GM12878 (cell line): ENCODE measurements around the gene TNS4. TPM values are rescaled to one million over a fixed set of nuclear protein-coding genes. Genes with fewer than 3 reads are reported as not detected.

ENCODE experiments used
- BACH1 ChIP-seq: fragments of 450-650 bp; IDR thresholded peaks from 2 replicates; pipeline ENCODE4 v1.6.1; 2017; ENCODE audit warnings: mild to moderate bottlenecking, borderline replicate concordance
- BCL3 ChIP-seq: IDR thresholded peaks from 2 replicates; pipeline ENCODE4 v1.6.1; 2011; ENCODE audit warnings: borderline replicate concordance, low read depth, mild to moderate bottlenecking, moderate library complexity, low read length; ENCODE audit not compliant: insufficient read depth, poor library complexity, severe bottlenecking
- CBX5 ChIP-seq: sonication (generic); IDR thresholded peaks from 2 replicates; pipeline ENCODE4 v1.6.1; 2016; ENCODE audit warnings: low read depth, moderate library complexity, mild to moderate bottlenecking, inconsistent platforms
- CHD1 ChIP-seq: IDR thresholded peaks from 2 replicates; pipeline ENCODE4 v1.6.1; 2012; ENCODE audit warnings: low read depth, low read length, improper control_type of control experiment
- CREB1 ChIP-seq: IDR thresholded peaks from 2 replicates; pipeline ENCODE4 v1.6.1; 2012; ENCODE audit warnings: low read depth, mild to moderate bottlenecking, inconsistent platforms
- CUX1 ChIP-seq: IDR thresholded peaks from 2 replicates; pipeline ENCODE4 v1.6.1; 2012; ENCODE audit warnings: improper control_type of control experiment, low read depth, low read length; ENCODE audit not compliant: insufficient replicate concordance
- ETV6 ChIP-seq, 2 experiments: fragments of 450-650 bp in 1 of 2; IDR thresholded peaks in 1 of 2; conservative IDR thresholded peaks in 1 of 2; 2 replicates each; pipeline ENCODE4 v1.6.1; 2014; ENCODE audit warnings: antibody characterized with exemption in 1 of 2, borderline replicate concordance in 1 of 2, low read depth in 1 of 2, mild to moderate bottlenecking in 1 of 2, moderate library complexity in 1 of 2
- EZH2 ChIP-seq: IDR thresholded peaks from 2 replicates; pipeline ENCODE4 v1.6.1; 2012; ENCODE audit warnings: low read depth, mild to moderate bottlenecking, control low read depth, inconsistent platforms, low read length, borderline replicate concordance; ENCODE audit not compliant: control insufficient read depth
- HCFC1 ChIP-seq: fragments of 150-350 bp; IDR thresholded peaks from 2 replicates; pipeline ENCODE4 v1.6.1; 2014; ENCODE audit warnings: low read length
- IKZF2 ChIP-seq, 2 experiments: fragments of 450-650 bp; IDR thresholded peaks; 2 replicates each; pipeline ENCODE4 v1.6.1; 2017; ENCODE audit warnings: mild to moderate bottlenecking in 2 of 2, moderate library complexity in 2 of 2
- KAT2A ChIP-seq: conservative IDR thresholded peaks from 2 replicates; pipeline ENCODE4 v1.6.1; 2011; ENCODE audit warnings: low read depth, low read length; ENCODE audit not compliant: control insufficient read depth
- MYB ChIP-seq: fragments of 150-350 bp; IDR thresholded peaks from 2 replicates; pipeline ENCODE4 v1.6.1; 2014; ENCODE audit warnings: mild to moderate bottlenecking, low read depth, low read length, borderline replicate concordance
- NBN ChIP-seq: fragments of 450-650 bp; IDR thresholded peaks from 2 replicates; pipeline ENCODE4 v1.6.1; 2016
- NFIC ChIP-seq: IDR thresholded peaks from 2 replicates; pipeline ENCODE4 v1.6.1; 2012; ENCODE audit warnings: low read depth, mild to moderate bottlenecking, inconsistent platforms, low read length, moderate library complexity
- NRF1 ChIP-seq: conservative IDR thresholded peaks from 2 replicates; pipeline ENCODE4 v1.6.1; 2011; ENCODE audit warnings: mild to moderate bottlenecking, low read depth, low read length, improper control_type of control experiment
- POLR2AphosphoS2 ChIP-seq: IDR thresholded peaks from 2 replicates; pipeline ENCODE4 v1.6.1; 2011; ENCODE audit warnings: low read depth, mild to moderate bottlenecking, low read length, improper control_type of control experiment, moderate library complexity
- RAD21 ChIP-seq: IDR thresholded peaks from 2 replicates; pipeline ENCODE4 v1.6.1; 2011; ENCODE audit warnings: mild to moderate bottlenecking, low read depth, low read length, moderate library complexity; ENCODE audit not compliant: insufficient read depth
- SREBF2 ChIP-seq: IDR thresholded peaks from 2 replicates; pipeline ENCODE4 v1.6.1; 2012; ENCODE audit warnings: mild to moderate bottlenecking, low read length
- SRF ChIP-seq, 2 experiments: IDR thresholded peaks; 2 replicates each; pipeline ENCODE4 v1.6.1; 2011; ENCODE audit warnings: low read depth in 2 of 2, low read length in 2 of 2, mild to moderate bottlenecking in 1 of 2, moderate library complexity in 1 of 2
- TARDBP ChIP-seq: IDR thresholded peaks from 2 replicates; pipeline ENCODE4 v1.6.1; 2016; ENCODE audit warnings: borderline replicate concordance
- WRNIP1 ChIP-seq: IDR thresholded peaks from 2 replicates; pipeline ENCODE4 v1.6.1; 2011; ENCODE audit warnings: low read depth, low read length, improper control_type of control experiment, borderline replicate concordance
- ZBED1 ChIP-seq: IDR thresholded peaks from 2 replicates; pipeline ENCODE4 v1.6.1; 2016; ENCODE audit warnings: borderline replicate concordance
- ZNF217 ChIP-seq: fragments of 450-650 bp; IDR thresholded peaks from 2 replicates; pipeline ENCODE4 v1.6.1; 2017; ENCODE audit warnings: antibody characterized with exemption, mild to moderate bottlenecking
- ZZZ3 ChIP-seq: IDR thresholded peaks from 2 replicates; pipeline ENCODE4 v1.6.1; 2011; ENCODE audit warnings: low read depth; ENCODE audit not compliant: control insufficient read depth, insufficient read length
- polyA plus RNA-seq, 11 experiments: library from polyadenylated mRNA; depleted of rRNA in 4 of 11; unstranded in 6 of 11; stranded (reverse) in 5 of 11; fragments of >200 nt; fragmentation: Nextera tagmentation in 4 of 11; fragmentation: Illumina TruSeq in 1 of 11; extraction: Ambion mirVana in 4 of 11; extraction: Trizol in 1 of 11; gene quantifications; 1 replicate in 1 of 11; 2 replicates in 10 of 11; pipeline versions ENCODE4 v1.2.1 to v1.2.3, GENCODE V29; 2011 to 2016; ENCODE audit warnings: inconsistent platforms in 2 of 11, missing spikeins in 2 of 11, low read depth in 1 of 11
- total RNA-seq, 4 experiments: library from RNA; depleted of rRNA in 3 of 4; stranded (reverse); fragments of >200 nt in 3 of 4; fragmentation: Illumina TruSeq in 1 of 4; extraction: Trizol in 1 of 4; gene quantifications; 2 replicates each; pipeline versions ENCODE4 v1.2.1 to v1.2.3, GENCODE V29; 2013 to 2021

Gene TNS4
- total and polyA plus RNA-seq, 10 of the 15 experiments (the other 5 are each of a cell fraction or from before 2014, with no cell fraction given) = 0.10 to 0.90 (median 0.68) TPM; not detected in 2

- peak in 1 of 2 experiments; percentile 64; a peak in 2 of 4 replicates for TF ChIP-seq ETV6 (conservative IDR thresholded peaks at IDR 0.05 in 1 of 2, IDR thresholded peaks at IDR 0.05 in 1 of 2; ENCODE audit: borderline replicate concordance in 1 of 2, low read depth in 1 of 2)
- TF ChIP-seq HCFC1 = no peak
- TF ChIP-seq CUX1 = no peak
- no peak for TF ChIP-seq CBX5
- TF ChIP-seq KAT2A = no peak
- TF ChIP-seq NRF1 = no peak
- TF ChIP-seq IKZF2 (IDR thresholded peaks at IDR 0.05) = peak; percentile 16 to 32; a peak in 1 of 4 replicates
- peak; percentile 18; the same call in 1 of the 2 replicates for TF ChIP-seq NBN
- TF ChIP-seq NFIC = peak; percentile 49; the same call in 1 of the 2 replicates
- TF ChIP-seq TARDBP = no peak
- TF ChIP-seq CHD1 = no peak
- TF ChIP-seq BCL3 = no peak
- no peak for TF ChIP-seq EZH2
- no peak for TF ChIP-seq RAD21
- TF ChIP-seq CREB1 = peak; percentile 50; the same call in 1 of the 2 replicates
- TF ChIP-seq SREBF2 = no peak
- TF ChIP-seq ZZZ3 = no peak
- TF ChIP-seq SRF (IDR thresholded peaks at IDR 0.05; ENCODE audit: low read depth in 2 of 2, low read length in 2 of 2) = no peak
- no peak for TF ChIP-seq WRNIP1
- TF ChIP-seq ZBED1 = peak; percentile 22; the same call in 1 of the 2 replicates
- TF ChIP-seq BACH1 = 0 out of 2 replicates have a peak, but pooled peaks have one; percentile 32
- TF ChIP-seq POLR2AphosphoS2 = peak; percentile 26; the same call in 1 of the 2 replicates
- TF ChIP-seq ZNF217 = peak; percentile 53; the same call in 1 of the 2 replicates
- TF ChIP-seq MYB = no peak
These were observed 29.9 kb upstream of the TNS4 start (continued) for GRCh38 chr17:40531051-40531991.
